ENCODE measurements around the gene APBA3.

APBA3 gene

GRCh38 chr19:3796358-3796757 lies 34.9 kb upstream of the APBA3 start:
- TF ChIP-seq CTCF (IDR thresholded peaks at IDR 0.05; ENCODE audit: insufficient read depth, missing control alignments), result no peak
- FAIRE-seq (no peak), DNase-seq (ENCODE audit: insufficient read length, low spot score) (no peak)

- DNase-seq (ENCODE audit: insufficient read length, low spot score) (no peak), FAIRE-seq (no peak)
- no peak for TF ChIP-seq CTCF (IDR thresholded peaks at IDR 0.05; ENCODE audit: insufficient read depth, missing control alignments)
These were observed 32.3 kb upstream of the APBA3 start for GRCh38 chr19:3793799-3794198.

GRCh38 chr19:3792114-3792513 lies 30.6 kb upstream of the APBA3 start:
- FAIRE-seq, result no peak

GRCh38 chr19:3790941-3791340 lies 29.4 kb upstream of the APBA3 start:
- no peak for TF ChIP-seq CTCF (IDR thresholded peaks at IDR 0.05; ENCODE audit: insufficient read depth, missing control alignments)
- FAIRE-seq (no peak), DNase-seq (ENCODE audit: insufficient read length, low spot score) (no peak)

More at GRCh38 chr19:3792114-3792513, 30.6 kb upstream of the APBA3 start:
- no peak for TF ChIP-seq CTCF (IDR thresholded peaks at IDR 0.05; ENCODE audit: insufficient read depth, missing control alignments)
- DNase-seq (ENCODE audit: insufficient read length, low spot score), result no peak

GRCh38 chr19:3790209-3790734 lies 28.8 kb upstream of the APBA3 start:
- TF ChIP-seq CTCF (IDR thresholded peaks at IDR 0.05; ENCODE audit: insufficient read depth, missing control alignments), result no peak
- FAIRE-seq (no peak), DNase-seq (ENCODE audit: insufficient read length, low spot score) (no peak)

- TF ChIP-seq CTCF (IDR thresholded peaks at IDR 0.05; ENCODE audit: insufficient read depth, missing control alignments), result no peak
- FAIRE-seq (no peak), DNase-seq (ENCODE audit: insufficient read length, low spot score) (no peak)
These were observed 27.7 kb upstream of the APBA3 start for GRCh38 chr19:3788996-3789778.
